VCaP (cell line): ENCODE data around the gene BMP5.

ENCODE experiments used
- H3K27ac ChIP-seq: fragments of 450-650 bp; 2 replicates; pipeline ENCODE4 v1.5.1; 2017
- CTCF ChIP-seq: fragments of 450-650 bp; conservative IDR thresholded peaks from 2 replicates; pipeline ENCODE4 v1.5.1; 2017; ENCODE audit warnings: mild to moderate bottlenecking, moderate library complexity

BMP5 gene

GRCh38 chr6:55775029-55775318, 100.4 kb downstream of the BMP5 start:
- H3K27ac ChIP-seq = no peak overlapping the region
- no peak for TF ChIP-seq CTCF

- TF ChIP-seq CTCF = no peak
- no peak overlapping the region for H3K27ac ChIP-seq
These were observed 100.9 kb downstream of the BMP5 start for GRCh38 chr6:55774286-55775028.

- no peak overlapping the region for H3K27ac ChIP-seq
- no peak for TF ChIP-seq CTCF
These were observed 101.7 kb downstream of the BMP5 start for GRCh38 chr6:55773620-55774216.

- TF ChIP-seq CTCF = no peak
- H3K27ac ChIP-seq = no peak overlapping the region
These were observed 102.7 kb downstream of the BMP5 start for GRCh38 chr6:55772730-55773129.

- no peak for TF ChIP-seq CTCF
These were observed 115.9 kb downstream of the BMP5 start for GRCh38 chr6:55759536-55759935.

GRCh38 chr6:55758156-55758937, 117.0 kb downstream of the BMP5 start:
- H3K27ac ChIP-seq = no peak overlapping the region
- TF ChIP-seq CTCF = no peak

More at GRCh38 chr6:55759536-55759935, 115.9 kb downstream of the BMP5 start:
- H3K27ac ChIP-seq = no peak overlapping the region

- no peak for TF ChIP-seq CTCF
These were observed 118.8 kb downstream of the BMP5 start for GRCh38 chr6:55756531-55757031.

More at GRCh38 chr6:55756531-55757031, 118.8 kb downstream of the BMP5 start:
- H3K27ac ChIP-seq = no peak overlapping the region
